CD4-positive, alpha-beta memory T cell (primary cell): Measurements from ENCODE around the gene PIEZO1. TPM values are rescaled to one million over a fixed set of nuclear protein-coding genes. Genes with fewer than 3 reads are reported as not detected.

Experiments used
- CTCF ChIA-PET: fragments of 350-600 bp; sonication (Branson Sonifier 250); formaldehyde crosslinking; loops from one replicate; lab custom pipeline; 2021; ENCODE audit warnings: inconsistent platforms; ENCODE audit not compliant: partially characterized antibody; lab: Charles Lee
- POLR2A ChIA-PET: fragments of 350-600 bp; sonication (Branson Sonifier 250); formaldehyde crosslinking; loops from one replicate; lab custom pipeline; 2021; ENCODE audit not compliant: partially characterized antibody; lab: Charles Lee
- DNase-seq, 5 donors: peaks; one replicate each; pipeline versions ENCODE4 v3.0.0 to v3.0.0-alpha.2; 2020 to 2022; ENCODE audit warnings: mixed read lengths in 1 of 5
- H3K27ac ChIP-seq: one replicate; pipeline ENCODE4 v1.7.0; 2013; ENCODE audit warnings: low read depth, low read length
- H3K27me3 ChIP-seq: 2 replicates; pipeline ENCODE4 v1.7.0; 2013; ENCODE audit warnings: mild to moderate bottlenecking, low read length, moderate library complexity; ENCODE audit not compliant: insufficient read depth
- H3K36me3 ChIP-seq: 2 replicates; pipeline ENCODE4 v1.7.0; 2013; ENCODE audit warnings: mild to moderate bottlenecking, low read length, moderate library complexity; ENCODE audit not compliant: insufficient read depth
- H3K4me1 ChIP-seq: 2 replicates; pipeline ENCODE4 v1.7.0; 2013; ENCODE audit warnings: mild to moderate bottlenecking, low read length, moderate library complexity; ENCODE audit not compliant: insufficient read depth
- H3K4me3 ChIP-seq, 2 donors: one replicate each; pipeline ENCODE4 v1.7.0; 2013; ENCODE audit warnings: low read length in 2 of 2, mild to moderate bottlenecking in 1 of 2
- H3K9me3 ChIP-seq, 2 donors: one replicate each; pipeline ENCODE4 v1.7.0; 2013; ENCODE audit warnings: low read length in 2 of 2, control low read depth in 1 of 2; ENCODE audit not compliant: control insufficient read depth in 1 of 2
- H3K27ac Mint-ChIP-seq, 7 donors: one replicate each; pipeline ENCODE4 v1.8.0; 2020 to 2021; ENCODE audit warnings: mixed read lengths in 7 of 7, mild to moderate bottlenecking in 6 of 7, inconsistent platforms in 3 of 7, moderate library complexity in 3 of 7
- H3K27me3 Mint-ChIP-seq, 2 donors: one replicate each; pipeline ENCODE4 v1.8.0; 2020 to 2021; ENCODE audit warnings: mixed read lengths in 2 of 2
- H3K36me3 Mint-ChIP-seq, 2 donors: one replicate each; pipeline ENCODE4 v1.8.0; 2020 to 2021; ENCODE audit warnings: mixed read lengths in 2 of 2, inconsistent platforms in 1 of 2, mild to moderate bottlenecking in 1 of 2
- H3K4me1 Mint-ChIP-seq, 4 donors: one replicate each; pipeline ENCODE4 v1.8.0; 2020 to 2021; ENCODE audit warnings: mixed read lengths in 4 of 4, mild to moderate bottlenecking in 1 of 4
- H3K4me3 Mint-ChIP-seq, 8 donors: one replicate each; pipeline ENCODE4 v1.8.0; 2020 to 2021; ENCODE audit warnings: mixed read lengths in 8 of 8, mild to moderate bottlenecking in 7 of 8, moderate library complexity in 6 of 8, inconsistent platforms in 3 of 8
- H3K9me3 Mint-ChIP-seq, 8 donors: one replicate each; pipeline ENCODE4 v1.8.0; 2020 to 2021; ENCODE audit warnings: mixed read lengths in 8 of 8, mild to moderate bottlenecking in 5 of 8, inconsistent platforms in 3 of 8, moderate library complexity in 1 of 8
- intact Hi-C: fragments of 100-400 bp; cut with micrococcal nuclease; formaldehyde crosslinking; loops from one replicate; pipeline ENCODE4 v1.15.1; 2023
- polyA plus RNA-seq, 2 donors: library from polyadenylated mRNA; unstranded; fragments of 300-500 nt; fragmentation: Illumina TruSeq; gene quantifications; one replicate each; pipeline ENCODE4 v1.2.3, GENCODE V29; 2021
- total RNA-seq, 2 experiments: library from RNA; stranded (reverse); gene quantifications; one replicate each; pipeline ENCODE4 v1.2.3, GENCODE V29; 2021

The PIEZO1 gene
- total and polyA plus RNA-seq, 4 experiments from 2014 or later: 12.0 to 302 (median 171) TPM

- H3K4me3 Mint-ChIP-seq: peak overlapping the region in 1 of 8 donors; percentile 15
- peak overlapping the region in 5 of 7 donors; percentile 36 to 83 (median 57) for H3K27ac Mint-ChIP-seq
- H3K9me3 Mint-ChIP-seq: no peaks in the 10 kb centered on the region
- no peak overlapping the region for H3K4me3 ChIP-seq
- DNase-seq: no peak
- peaks cover 60% of the 10 kb centered on the region for H3K4me1 ChIP-seq
- H3K4me1 Mint-ChIP-seq: peaks cover 24 to 62% (median 45%) of the 10 kb centered on the region in 4 donors
- H3K27me3 Mint-ChIP-seq: no peaks in the 10 kb centered on the region
- POLR2A ChIA-PET: no interaction called here
- intact Hi-C loops: no loop called here
- no peaks in the 10 kb centered on the region for H3K27me3 ChIP-seq
- no peaks in the 10 kb centered on the region for H3K9me3 ChIP-seq
- no peaks in the 10 kb centered on the region for H3K36me3 ChIP-seq
- H3K36me3 Mint-ChIP-seq: no peaks in the 10 kb centered on the region
- no peak overlapping the region for H3K27ac ChIP-seq
- CTCF ChIA-PET: interaction anchor here (1.8 kb wide), 1 partner anchor 61 kb away, joined by 6 read pairs; the partner anchor contains the start of genes GALNS and TRAPPC2L
These were observed 11.3 kb upstream of the PIEZO1 start for GRCh38 chr16:88796278-88796677.

GRCh38 chr16:88793251-88793954, 8.4 kb upstream of the PIEZO1 start:
- POLR2A ChIA-PET: interaction anchor here (1.3 kb wide), 1 partner anchor 715 kb away, joined by 4 read pairs; the partner anchor contains the start of gene SPG7
- peak overlapping the region in 4 of 8 donors; percentile 36 to 62 (median 45) for H3K4me3 Mint-ChIP-seq
- no peaks in the 10 kb centered on the region for H3K36me3 ChIP-seq
- no peaks in the 10 kb centered on the region for H3K36me3 Mint-ChIP-seq
- no peaks in the 10 kb centered on the region for H3K27me3 Mint-ChIP-seq
- H3K9me3 Mint-ChIP-seq: no peaks in the 10 kb centered on the region
- peaks cover 68% of the 10 kb centered on the region for H3K4me1 ChIP-seq
- no peaks in the 10 kb centered on the region for H3K9me3 ChIP-seq
- H3K27ac ChIP-seq: no peak overlapping the region
- H3K4me3 ChIP-seq: no peak overlapping the region
- intact Hi-C loops: no loop called here
- no peak for DNase-seq
- no peaks in the 10 kb centered on the region for H3K27me3 ChIP-seq
- CTCF ChIA-PET: interaction anchor here (0.9 to 1.3 kb wide), 4 partner anchors 7 to 64 kb away, joined by 3 to 5 read pairs (median 4); partner anchors contain the start of genes CDT1, GALNS and TRAPPC2L
- peaks cover 29 to 67% (median 50%) of the 10 kb centered on the region in 4 donors for H3K4me1 Mint-ChIP-seq
- peak overlapping the region in 5 of 7 donors; percentile 60 to 90 (median 76) for H3K27ac Mint-ChIP-seq

GRCh38 chr16:88792668-88793250, 7.7 kb upstream of the PIEZO1 start:
- Histone ChIP-seq H3K27ac (peak overlapping the region; percentile 10), H3K4me3 (no peak overlapping the region), H3K36me3 (no peaks in the 10 kb centered on the region), H3K9me3 (no peaks in the 10 kb centered on the region), H3K4me1 (peaks cover 68% of the 10 kb centered on the region), H3K27me3 (no peaks in the 10 kb centered on the region)
- POLR2A ChIA-PET: interaction anchor here (1.3 kb wide), 1 partner anchor 715 kb away, joined by 4 read pairs; the partner anchor contains the start of gene SPG7
- Mint-ChIP-seq H3K4me1 (peaks cover 29 to 67% (median 50%) of the 10 kb centered on the region in 4 donors), H3K36me3 (no peaks in the 10 kb centered on the region), H3K9me3 (no peaks in the 10 kb centered on the region), H3K4me3 (peak overlapping the region in 5 of 8 donors; percentile 23 to 57 (median 38)), H3K27ac (peak overlapping the region in 6 of 7 donors; percentile 48 to 90 (median 81)), H3K27me3 (no peaks in the 10 kb centered on the region)
- DNase-seq: no peak
- intact Hi-C loops: no loop called here
- CTCF ChIA-PET: interaction anchor here (0.9 to 1.2 kb wide), 2 partner anchors 10 to 65 kb away, joined by 3 to 4 read pairs; partner anchors contain the start of genes CDT1, GALNS and TRAPPC2L

- Mint-ChIP-seq H3K27ac (peak overlapping the region in 5 of 7 donors; percentile 47 to 90 (median 75)), H3K4me1 (peaks cover 29 to 67% (median 50%) of the 10 kb centered on the region in 4 donors), H3K9me3 (no peaks in the 10 kb centered on the region), H3K27me3 (no peaks in the 10 kb centered on the region), H3K4me3 (peak overlapping the region in 3 of 8 donors; percentile 4 to 38 (median 36)), H3K36me3 (no peaks in the 10 kb centered on the region)
- intact Hi-C loops: no loop called here
- H3K36me3 ChIP-seq: no peaks in the 10 kb centered on the region
- no peaks in the 10 kb centered on the region for H3K9me3 ChIP-seq
- CTCF ChIA-PET: no interaction called here
- POLR2A ChIA-PET: interaction anchor here (1.3 kb wide), 1 partner anchor 716 kb away, joined by 4 read pairs; the partner anchor contains the start of gene SPG7
- no peak for DNase-seq
- H3K4me3 ChIP-seq: no peak overlapping the region
- H3K27ac ChIP-seq: peak overlapping the region; percentile 10
- no peaks in the 10 kb centered on the region for H3K27me3 ChIP-seq
- peaks cover 68% of the 10 kb centered on the region for H3K4me1 ChIP-seq
These were observed 7.1 kb upstream of the PIEZO1 start for GRCh38 chr16:88792078-88792550.

- CTCF ChIA-PET: no interaction called here
- Histone ChIP-seq H3K9me3 (no peaks in the 10 kb centered on the region), H3K27me3 (no peaks in the 10 kb centered on the region), H3K4me3 (peak overlapping the region; percentile 22 to 32), H3K36me3 (no peaks in the 10 kb centered on the region), H3K27ac (peak overlapping the region; percentile 38), H3K4me1 (peaks cover 62% of the 10 kb centered on the region)
- H3K27me3 Mint-ChIP-seq: no peaks in the 10 kb centered on the region
- H3K4me1 Mint-ChIP-seq: peaks cover 29 to 59% (median 44%) of the 10 kb centered on the region in 4 donors
- no peaks in the 10 kb centered on the region for H3K36me3 Mint-ChIP-seq
- H3K4me3 Mint-ChIP-seq: peak overlapping the region; percentile 67 to 85 (median 76)
- intact Hi-C loops: loop anchor here (1.0 kb wide), 1 partner anchor 13 kb away; the partner anchor contains the start of gene CDT1
- POLR2A ChIA-PET: interaction anchor here (0.8 kb wide), 1 partner anchor 427 kb away, joined by 3 read pairs; the partner anchor contains the start of gene ZNF778
- DNase-seq: peak; percentile 51 to 78 (median 55)
- peak overlapping the region; percentile 75 to 95 (median 91) for H3K27ac Mint-ChIP-seq
- no peaks in the 10 kb centered on the region for H3K9me3 Mint-ChIP-seq
These were observed 5.5 kb upstream of the PIEZO1 start for GRCh38 chr16:88790312-88791211.

GRCh38 chr16:88789594-88789993, 4.6 kb upstream of the PIEZO1 start:
- Histone ChIP-seq H3K4me1 (peaks cover 53% of the 10 kb centered on the region), H3K4me3 (no peak overlapping the region), H3K9me3 (no peaks in the 10 kb centered on the region), H3K36me3 (no peaks in the 10 kb centered on the region), H3K27ac (no peak overlapping the region), H3K27me3 (no peaks in the 10 kb centered on the region)
- no peaks in the 10 kb centered on the region for H3K9me3 Mint-ChIP-seq
- CTCF ChIA-PET: no interaction called here
- H3K36me3 Mint-ChIP-seq: no peaks in the 10 kb centered on the region
- intact Hi-C loops: no loop called here
- peak overlapping the region in 7 of 8 donors; percentile 24 to 85 (median 60) for H3K4me3 Mint-ChIP-seq
- peak overlapping the region; percentile 36 to 95 (median 88) for H3K27ac Mint-ChIP-seq
- no peaks in the 10 kb centered on the region for H3K27me3 Mint-ChIP-seq
- no peak for DNase-seq
- peaks cover 21 to 50% (median 35%) of the 10 kb centered on the region in 4 donors for H3K4me1 Mint-ChIP-seq
- POLR2A ChIA-PET: interaction anchor here (0.8 kb wide), 1 partner anchor 11 kb away, joined by 3 read pairs; no protein-coding TSS in a partner anchor
